Central memory CD8-positive, alpha-beta T cell (primary cell): ENCODE data around the gene MEMO1.

Experiments
- ATAC-seq: fragments of 150-1000 bp; cut with Tn5 transposase; replicated peaks from 2 replicates; pipeline ENCODE4 v1.10.0; 2022; ENCODE audit warnings: mild to moderate bottlenecking, moderate FRiP score, moderate number of reproducible peaks; ENCODE audit not compliant: poor library complexity, severe bottlenecking; ENCODE audit errors: extremely low read depth
- DNase-seq, 2 donors: peaks; one replicate each; pipeline ENCODE4 v3.0.0; 2021; ENCODE audit warnings: low spot score in 2 of 2
- H3K27ac Mint-ChIP-seq: one replicate; pipeline ENCODE4 v1.8.0; 2022; ENCODE audit warnings: low read depth, mild to moderate bottlenecking, moderate library complexity, mixed read lengths
- H3K27me3 Mint-ChIP-seq: one replicate; pipeline ENCODE4 v1.8.0; 2022; ENCODE audit warnings: mixed read lengths
- H3K36me3 Mint-ChIP-seq: one replicate; pipeline ENCODE4 v1.8.0; 2022; ENCODE audit warnings: mild to moderate bottlenecking, moderate library complexity, mixed read lengths; ENCODE audit not compliant: insufficient read depth
- H3K4me1 Mint-ChIP-seq: one replicate; pipeline ENCODE4 v1.8.0; 2022; ENCODE audit warnings: mixed read lengths
- H3K4me3 Mint-ChIP-seq: one replicate; pipeline ENCODE4 v1.8.0; 2022; ENCODE audit warnings: mild to moderate bottlenecking, moderate library complexity, mixed read lengths
- H3K9me3 Mint-ChIP-seq: one replicate; pipeline ENCODE4 v1.8.0; 2022; ENCODE audit warnings: mixed read lengths

Gene MEMO1

DNA sequence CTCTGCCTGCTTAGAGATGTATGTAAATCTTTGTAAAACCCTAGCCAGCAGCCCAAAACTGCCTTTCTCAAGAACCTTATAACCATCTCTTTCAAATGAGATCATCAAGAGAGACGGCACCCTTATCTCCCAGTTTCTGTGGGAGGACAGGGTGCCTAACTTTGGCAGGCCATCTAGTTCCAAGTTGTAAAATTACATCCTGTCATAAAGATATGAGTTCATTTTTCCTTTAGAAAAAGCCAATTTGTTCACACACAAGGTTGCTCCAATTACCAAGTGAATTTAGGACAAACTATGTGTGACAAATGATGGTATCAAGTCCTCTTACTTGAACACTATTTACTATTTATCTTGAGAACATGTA lies 65.3 kb downstream of the MEMO1 start:
- Mint-ChIP-seq H3K4me3 (no peak overlapping the region), H3K27me3 (no peaks in the 10 kb centered on the region), H3K4me1 (peaks cover 52% of the 10 kb centered on the region), H3K9me3 (no peaks in the 10 kb centered on the region), H3K27ac (peak overlapping the region; percentile 44), H3K36me3 (peaks cover 9% of the 10 kb centered on the region)
- DNase-seq (no peak), ATAC-seq (no peak)

DNA sequence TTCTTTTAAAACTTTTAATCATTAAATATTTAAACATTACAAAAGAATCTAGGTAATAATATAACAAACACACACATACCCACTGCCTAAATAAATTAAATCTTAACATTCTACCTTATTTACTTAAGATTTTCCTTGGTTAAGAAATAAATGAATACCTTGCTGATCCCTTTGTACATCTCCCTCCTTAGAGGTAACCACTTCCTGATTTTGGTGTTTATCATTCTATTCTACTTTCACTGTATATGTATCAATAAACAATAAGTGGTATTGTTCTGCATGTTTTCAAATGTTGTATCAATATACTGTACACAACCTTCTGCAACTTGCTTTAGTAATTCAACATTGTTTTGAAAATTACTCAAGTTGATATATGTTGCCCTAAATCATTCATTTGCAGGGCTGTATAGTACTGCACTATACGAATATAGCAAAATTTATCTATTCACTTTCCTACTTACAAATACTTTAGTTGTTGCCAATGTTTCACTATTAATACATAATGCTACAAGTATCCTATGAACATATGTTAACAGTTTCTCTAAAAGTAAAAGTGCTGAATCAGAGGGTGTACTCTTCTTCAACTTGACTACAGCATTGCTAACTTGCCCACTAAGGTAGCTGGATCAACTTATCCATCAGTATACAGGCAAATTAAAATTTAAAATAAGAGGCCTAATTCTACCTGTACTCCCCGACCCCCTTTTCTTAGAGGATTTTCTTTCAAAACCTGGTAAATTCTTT lies 65.8 kb downstream of the MEMO1 start:
- Mint-ChIP-seq H3K4me1 (peaks cover 52% of the 10 kb centered on the region), H3K27ac (peak overlapping the region; percentile 44), H3K4me3 (no peak overlapping the region), H3K27me3 (no peaks in the 10 kb centered on the region), H3K36me3 (peaks cover 9% of the 10 kb centered on the region), H3K9me3 (no peaks in the 10 kb centered on the region)
- ATAC-seq (no peak), DNase-seq (no peak)

DNA sequence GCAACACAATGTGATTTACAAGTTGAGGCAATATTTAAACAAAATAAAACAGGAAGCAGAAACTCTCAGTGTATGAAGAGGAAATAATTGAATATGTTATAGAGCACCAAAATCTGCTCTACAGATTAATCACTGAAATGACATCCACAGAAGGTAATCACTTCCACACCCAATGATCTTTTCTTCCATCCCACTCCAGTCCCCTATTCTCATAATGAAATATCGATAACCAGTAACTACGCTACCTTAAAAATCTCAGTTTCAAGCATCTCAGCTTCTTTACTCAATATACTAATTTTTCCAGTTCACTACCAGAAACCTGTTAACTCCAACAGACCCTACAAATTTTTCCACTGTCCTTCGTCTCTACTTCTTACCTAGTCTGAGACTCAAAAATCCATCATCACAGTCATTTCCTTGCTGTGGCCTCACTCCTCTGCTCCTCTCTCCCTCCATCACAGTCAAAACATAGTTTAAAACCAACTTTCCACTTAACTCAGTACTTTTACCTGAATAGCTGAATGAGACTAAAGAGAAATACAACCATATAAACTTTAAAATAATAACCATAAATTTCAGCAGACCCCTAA lies 67.1 kb downstream of the MEMO1 start:
- Mint-ChIP-seq H3K36me3 (peaks cover 7% of the 10 kb centered on the region), H3K27ac (peak overlapping the region; percentile 44)

DNA sequence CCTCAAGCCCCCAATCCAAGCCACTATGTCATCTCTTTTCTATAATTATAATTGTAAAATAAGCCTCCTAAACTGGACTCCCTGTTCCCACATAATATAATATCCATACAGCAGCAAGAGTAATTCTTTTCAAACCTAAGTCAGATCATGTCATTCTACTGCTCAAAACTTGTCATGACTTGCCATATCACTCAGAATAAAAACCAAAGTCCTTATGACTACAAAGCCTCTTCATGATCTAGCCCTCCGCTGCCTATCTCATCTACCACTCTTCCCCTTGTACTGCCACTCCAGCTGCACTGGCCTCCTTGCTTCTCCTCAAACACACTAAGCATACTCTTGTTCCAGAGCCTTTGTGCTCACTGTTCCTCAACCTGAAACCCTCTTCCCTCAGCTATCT lies 69.9 kb downstream of the MEMO1 start:
- Mint-ChIP-seq H3K4me1 (peaks cover 33% of the 10 kb centered on the region), H3K36me3 (peaks cover 9% of the 10 kb centered on the region)

More for the DNA sequence above, 67.1 kb downstream of the MEMO1 start:
- Mint-ChIP-seq H3K4me1 (peaks cover 43% of the 10 kb centered on the region), H3K4me3 (no peak overlapping the region), H3K9me3 (no peaks in the 10 kb centered on the region), H3K27me3 (no peaks in the 10 kb centered on the region)
- no peak for ATAC-seq
- no peak for DNase-seq

DNA sequence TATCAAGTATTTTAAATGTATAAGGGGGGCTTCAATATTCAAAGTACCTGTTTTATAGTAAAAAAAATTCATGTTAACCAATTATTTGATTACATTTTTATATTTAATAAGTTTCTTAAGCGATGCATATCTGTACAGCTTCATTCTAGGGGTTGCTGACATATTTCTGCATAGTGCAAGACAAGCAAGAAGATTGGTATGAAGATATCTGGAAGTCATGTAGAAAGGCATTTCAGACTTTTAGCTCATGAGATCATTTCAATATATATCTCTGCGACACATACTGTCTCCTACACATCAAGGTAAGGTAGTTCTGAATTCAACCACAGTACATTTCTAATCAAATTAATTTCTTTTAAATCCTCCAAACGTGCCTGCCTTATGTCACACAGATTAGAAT lies 73.1 kb downstream of the MEMO1 start:
- peaks cover 11% of the 10 kb centered on the region for H3K4me1 Mint-ChIP-seq
- peaks cover 6% of the 10 kb centered on the region for H3K36me3 Mint-ChIP-seq
- ATAC-seq (no peak), DNase-seq (no peak)
- no peak overlapping the region for H3K4me3 Mint-ChIP-seq
- no peaks in the 10 kb centered on the region for H3K27me3 Mint-ChIP-seq
- H3K27ac Mint-ChIP-seq: no peak overlapping the region
- H3K9me3 Mint-ChIP-seq: no peaks in the 10 kb centered on the region

More for the DNA sequence above, 69.9 kb downstream of the MEMO1 start:
- no peaks in the 10 kb centered on the region for H3K27me3 Mint-ChIP-seq
- H3K27ac Mint-ChIP-seq: no peak overlapping the region
- H3K9me3 Mint-ChIP-seq: no peaks in the 10 kb centered on the region
- DNase-seq (no peak), ATAC-seq (no peak)
- no peak overlapping the region for H3K4me3 Mint-ChIP-seq

DNA sequence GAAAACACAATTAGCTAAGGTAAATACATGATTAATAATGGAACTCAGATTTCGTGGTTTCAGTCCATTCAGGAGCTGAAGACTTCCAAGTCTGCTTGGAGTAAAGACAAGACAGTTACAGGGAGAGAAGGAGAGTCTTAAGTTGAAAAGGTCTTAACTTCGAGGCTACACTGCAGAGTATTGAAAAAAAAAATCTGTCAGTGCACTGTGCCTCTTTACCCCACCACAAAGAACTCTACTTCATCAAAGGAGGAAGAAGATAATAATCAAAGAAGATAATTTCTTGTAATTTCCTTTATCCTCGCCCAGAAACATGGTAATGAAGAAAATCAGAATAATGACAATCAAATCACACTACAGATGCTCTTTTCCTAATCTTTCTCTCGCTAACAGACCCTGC lies 75.4 kb downstream of the MEMO1 start:
- no peak for ATAC-seq
- Mint-ChIP-seq H3K27ac (no peak overlapping the region), H3K9me3 (no peaks in the 10 kb centered on the region)

DNA sequence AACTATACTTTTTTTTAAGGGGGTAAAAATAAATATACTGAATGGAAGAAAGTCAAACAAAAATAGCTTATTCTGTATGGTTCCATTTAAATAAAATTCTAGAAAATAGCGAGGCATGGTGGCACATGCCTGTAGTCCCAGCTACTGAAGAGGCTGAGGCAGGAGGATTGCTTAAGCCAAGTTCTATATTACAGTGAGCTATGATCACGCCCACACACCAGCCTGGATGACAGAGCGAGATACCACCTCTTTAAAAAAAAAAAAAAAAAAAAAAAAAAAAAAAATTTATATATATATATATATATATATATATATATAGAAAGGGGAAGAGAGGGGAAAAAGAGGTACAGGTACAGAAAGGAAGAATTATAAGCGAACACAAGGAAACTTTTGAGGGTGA lies 77.7 kb downstream of the MEMO1 start:
- Mint-ChIP-seq H3K36me3 (peaks cover 8% of the 10 kb centered on the region), H3K9me3 (no peaks in the 10 kb centered on the region), H3K27me3 (no peaks in the 10 kb centered on the region), H3K4me3 (no peak overlapping the region), H3K4me1 (peaks cover 20% of the 10 kb centered on the region), H3K27ac (peak overlapping the region; percentile 58)
- ATAC-seq (no peak), DNase-seq (no peak)

More for the DNA sequence above, 75.4 kb downstream of the MEMO1 start:
- Mint-ChIP-seq H3K4me3 (no peak overlapping the region), H3K27me3 (no peaks in the 10 kb centered on the region), H3K4me1 (peaks cover 16% of the 10 kb centered on the region), H3K36me3 (peaks cover 6% of the 10 kb centered on the region)
- no peak for DNase-seq

DNA sequence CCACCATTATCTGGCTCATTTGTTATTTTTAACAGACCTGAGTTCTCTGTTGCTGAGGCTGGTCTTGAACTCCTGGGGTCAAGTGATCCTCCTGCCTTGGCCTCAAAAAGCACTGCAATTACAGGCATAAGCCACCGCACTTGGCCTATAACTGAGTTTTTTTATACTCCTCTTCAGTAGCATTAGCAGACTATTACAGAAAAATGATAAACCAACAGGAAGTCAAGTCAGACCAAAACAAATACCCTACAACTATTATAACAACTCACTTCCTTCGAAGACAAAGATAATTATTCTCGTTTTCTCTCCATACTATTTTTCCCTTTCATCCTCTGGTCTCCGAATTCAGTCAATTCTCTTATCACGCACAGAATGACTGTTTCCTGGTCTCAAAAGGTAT lies 78.2 kb downstream of the MEMO1 start:
- Mint-ChIP-seq H3K27ac (peak overlapping the region; percentile 58), H3K4me3 (no peak overlapping the region)

DNA sequence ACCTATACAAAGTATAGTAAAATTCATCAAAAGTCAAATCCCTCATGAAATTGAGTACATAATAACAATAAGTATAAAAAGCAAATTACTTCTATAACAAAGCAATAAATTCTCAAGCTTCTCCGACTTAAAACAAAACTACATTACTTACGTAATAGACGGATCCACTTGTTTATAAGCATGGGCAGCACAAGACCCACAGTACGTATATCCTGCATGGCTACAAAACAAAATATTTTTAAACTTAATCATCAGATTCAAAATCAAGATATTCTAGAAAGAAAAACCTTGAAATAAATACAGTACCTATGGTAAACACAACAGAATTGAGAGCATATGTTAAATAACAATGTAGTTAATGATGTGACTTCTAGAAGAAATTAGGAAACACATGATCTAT lies 78.9 kb downstream of the MEMO1 start:
- H3K27me3 Mint-ChIP-seq: no peaks in the 10 kb centered on the region
- H3K4me3 Mint-ChIP-seq: no peak overlapping the region
- DNase-seq (no peak), ATAC-seq (no peak)
- H3K36me3 Mint-ChIP-seq: peaks cover 10% of the 10 kb centered on the region
- no peaks in the 10 kb centered on the region for H3K9me3 Mint-ChIP-seq
- peaks cover 20% of the 10 kb centered on the region for H3K4me1 Mint-ChIP-seq
- H3K27ac Mint-ChIP-seq: no peak overlapping the region

More for the DNA sequence above, 78.2 kb downstream of the MEMO1 start:
- ATAC-seq: no peak
- Mint-ChIP-seq H3K27me3 (no peaks in the 10 kb centered on the region), H3K9me3 (no peaks in the 10 kb centered on the region), H3K4me1 (peaks cover 20% of the 10 kb centered on the region), H3K36me3 (peaks cover 8% of the 10 kb centered on the region)
- DNase-seq: no peak

DNA sequence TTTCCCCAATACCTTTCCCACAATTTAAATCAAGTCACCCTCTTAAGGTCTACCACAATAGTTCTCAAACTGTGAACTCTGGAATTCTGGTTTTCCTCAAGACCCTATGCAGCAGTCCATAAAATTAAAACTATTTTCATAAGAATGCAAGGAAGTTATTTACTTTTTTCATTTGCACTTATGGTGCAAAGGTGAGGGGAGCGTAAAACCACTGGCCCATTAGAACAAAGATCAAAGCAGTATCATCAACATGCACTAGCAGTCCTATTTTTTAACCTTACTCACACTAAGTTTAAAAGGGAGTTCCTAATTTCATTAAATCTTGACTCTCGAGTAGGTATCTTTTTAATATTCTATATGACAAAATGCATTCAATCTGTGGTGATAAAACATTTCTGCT lies 85.3 kb downstream of the MEMO1 start:
- Mint-ChIP-seq H3K9me3 (no peaks in the 10 kb centered on the region), H3K27ac (no peak overlapping the region), H3K4me1 (peaks cover 19% of the 10 kb centered on the region), H3K27me3 (no peaks in the 10 kb centered on the region), H3K4me3 (no peak overlapping the region), H3K36me3 (peaks cover 12% of the 10 kb centered on the region)
- DNase-seq (no peak), ATAC-seq (no peak)

DNA sequence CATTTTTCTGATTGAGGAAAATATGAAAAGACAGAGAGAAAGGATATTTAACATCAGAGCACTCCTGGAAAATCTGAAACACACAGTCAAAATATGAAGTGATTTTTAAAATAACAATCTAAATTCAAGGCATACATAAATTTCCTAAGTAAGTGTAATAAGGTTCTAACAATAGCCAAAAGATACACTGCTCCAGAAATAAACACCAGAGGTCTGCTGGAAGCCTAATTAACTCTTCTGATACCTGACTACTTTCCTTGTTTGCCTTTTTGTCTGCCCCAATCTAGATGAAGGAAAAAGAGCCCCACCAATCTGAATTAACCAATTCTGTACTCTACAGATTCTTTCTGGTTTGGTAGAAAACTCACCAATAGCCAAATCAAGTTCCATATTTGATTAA lies 87.1 kb downstream of the MEMO1 start:
- Mint-ChIP-seq H3K27ac (no peak overlapping the region), H3K4me3 (no peak overlapping the region), H3K27me3 (no peaks in the 10 kb centered on the region), H3K9me3 (no peaks in the 10 kb centered on the region), H3K36me3 (peaks cover 11% of the 10 kb centered on the region), H3K4me1 (peaks cover 14% of the 10 kb centered on the region)
- no peak for ATAC-seq
- DNase-seq: no peak

DNA sequence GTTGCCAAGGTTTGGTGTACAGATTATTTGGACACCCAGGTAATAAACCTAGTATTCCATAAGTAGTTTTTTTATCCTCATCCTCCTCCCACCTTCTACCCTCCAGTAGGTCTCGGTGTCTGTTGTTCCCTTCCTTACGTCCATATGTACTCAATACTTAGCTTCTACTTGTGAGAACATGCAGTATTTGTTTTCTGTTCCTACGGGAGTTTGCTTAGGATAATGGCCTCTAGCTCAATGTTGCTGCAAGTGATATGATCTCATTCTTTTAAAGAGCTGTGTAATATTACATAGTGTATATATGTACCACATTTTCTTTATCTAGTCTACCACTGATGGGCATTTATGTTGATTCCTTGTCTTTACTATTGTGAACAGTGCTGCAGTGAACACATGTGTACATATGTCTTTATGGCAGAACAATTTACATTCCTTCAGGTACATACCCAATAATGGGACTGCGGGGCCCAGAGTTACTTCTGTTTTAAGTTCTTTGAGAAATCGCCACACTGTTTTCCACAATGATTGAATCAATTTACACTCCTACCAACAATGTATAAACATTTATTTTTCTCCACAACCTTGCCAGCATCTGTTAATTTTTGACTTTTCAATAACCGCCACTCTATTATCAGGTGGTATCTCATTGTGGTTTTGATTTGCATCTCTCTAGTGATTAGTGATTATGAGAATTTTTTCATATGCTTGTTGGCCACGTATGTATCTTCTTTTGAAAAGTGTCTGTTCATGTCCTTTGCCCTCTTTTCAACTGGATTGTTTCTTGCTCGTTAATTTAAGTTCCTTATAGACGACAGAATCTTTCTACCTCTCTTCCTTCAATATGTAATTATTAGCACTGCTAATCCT lies 88.0 kb downstream of the MEMO1 start:
- Mint-ChIP-seq H3K36me3 (peaks cover 11% of the 10 kb centered on the region), H3K27ac (no peak overlapping the region), H3K9me3 (no peaks in the 10 kb centered on the region), H3K4me1 (peaks cover 14% of the 10 kb centered on the region), H3K4me3 (no peak overlapping the region), H3K27me3 (no peaks in the 10 kb centered on the region)
- no peak for ATAC-seq
- DNase-seq: no peak
